Vagina (tissue), 2 donors: Measurements from ENCODE around the gene MYO7B. TPM values are rescaled to one million over a fixed set of nuclear protein-coding genes. Genes with fewer than 3 reads are reported as not detected.

Source experiments
- DNase-seq, 2 donors: peaks; one replicate each; pipeline ENCODE4 v3.0.0-alpha.2; 2017; ENCODE audit errors: extremely low spot score in 2 of 2
- H3K27ac ChIP-seq: fragments of 200-600 bp; sonication (generic); one replicate; pipeline ENCODE4 v1.5.1; 2019
- H3K27me3 ChIP-seq: fragments of 200-600 bp; sonication (generic); one replicate; pipeline ENCODE4 v1.5.1; 2019
- H3K36me3 ChIP-seq, 2 donors: fragments of 200-600 bp; sonication (generic); one replicate each; pipeline ENCODE4 v1.5.1; 2017 to 2019
- H3K4me1 ChIP-seq: fragments of 200-600 bp; sonication (generic); one replicate; pipeline ENCODE4 v1.5.1; 2019
- H3K4me3 ChIP-seq, 2 donors: fragments of 200-600 bp; sonication (generic); 1 replicate in 1 of 2; 2 replicates in 1 of 2; pipeline ENCODE4 v1.5.1; 2016 to 2019
- H3K9me3 ChIP-seq: fragments of 200-600 bp; sonication (generic); one replicate; pipeline ENCODE4 v1.5.1; 2019
- POLR2A ChIP-seq, 2 donors: fragments of 450-650 bp; IDR thresholded peaks; one replicate each; pipeline ENCODE4 v1.6.1; 2017; ENCODE audit warnings: antibody characterized with exemption in 2 of 2, mild to moderate bottlenecking in 2 of 2, moderate library complexity in 2 of 2
- POLR2AphosphoS5 ChIP-seq, 2 donors: sonication (generic); formaldehyde crosslinking; IDR thresholded peaks; one replicate each; pipeline ENCODE4 v1.9.0; 2017; ENCODE audit warnings: antibody characterized with exemption in 2 of 2, mild to moderate bottlenecking in 2 of 2, low read depth in 1 of 2; ENCODE audit not compliant: insufficient read depth in 1 of 2
- intact Hi-C: fragments of 100-400 bp; cut with DNase I; formaldehyde crosslinking; loops from one replicate; pipeline ENCODE4 v1.15.1; 2023
- total RNA-seq: library from RNA; depleted of rRNA; stranded (reverse); fragments of >200 nt; gene quantifications from one replicate; pipeline ENCODE4 v1.2.3, GENCODE V29; 2016
- TF ChIP-seq, protein P1 (sequence below), 3 experiments: fragments of 450-650 bp in 2 of 3; fragments of 200-600 bp in 1 of 3; sonication (generic) in 1 of 3; IDR thresholded peaks; one replicate each; pipeline ENCODE4 v1.5.1; 2017 to 2019; ENCODE audit warnings: antibody characterized with exemption in 3 of 3, mild to moderate bottlenecking in 2 of 3, moderate library complexity in 2 of 3

MYO7B gene
- total RNA-seq, 1 donor from 2014 or later, result not detected

DNA sequence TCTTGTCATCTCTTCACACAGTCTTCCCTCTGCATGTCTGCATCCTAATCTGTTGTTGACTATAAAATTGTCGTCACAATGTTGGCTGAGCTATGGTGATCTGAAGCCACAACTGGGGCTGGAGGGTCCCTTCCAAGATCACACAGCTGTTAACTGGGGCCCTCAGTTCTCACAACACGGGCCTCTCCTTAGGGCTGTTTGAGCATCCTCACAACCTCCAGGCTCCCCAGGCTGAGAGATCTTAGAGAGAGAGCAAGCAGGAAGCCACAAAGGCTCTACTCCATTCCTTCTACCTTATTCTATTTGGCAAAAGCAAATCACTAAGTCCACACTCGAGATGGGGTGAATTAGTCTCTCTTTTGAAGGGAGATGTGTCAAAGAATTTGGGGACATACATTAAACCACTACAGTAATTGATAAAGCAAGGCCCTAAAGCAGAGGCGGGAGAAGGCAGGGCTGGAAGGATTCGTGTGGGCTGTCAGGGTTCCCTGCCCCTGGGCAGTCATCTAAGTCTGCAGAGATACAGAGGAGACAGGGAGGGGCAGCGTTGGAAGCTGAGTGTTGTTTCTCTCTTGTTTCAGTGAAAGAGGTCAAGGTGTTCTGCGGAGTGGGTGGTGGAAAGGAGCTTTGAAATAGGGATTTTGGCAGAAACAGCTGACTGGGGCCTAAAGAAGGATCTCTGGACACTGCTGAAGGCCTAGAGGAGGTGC, 15.9 kb downstream of the MYO7B start:
- DNase-seq, result peak; percentile 40 to 56
- TF ChIP-seq, protein P1, sequence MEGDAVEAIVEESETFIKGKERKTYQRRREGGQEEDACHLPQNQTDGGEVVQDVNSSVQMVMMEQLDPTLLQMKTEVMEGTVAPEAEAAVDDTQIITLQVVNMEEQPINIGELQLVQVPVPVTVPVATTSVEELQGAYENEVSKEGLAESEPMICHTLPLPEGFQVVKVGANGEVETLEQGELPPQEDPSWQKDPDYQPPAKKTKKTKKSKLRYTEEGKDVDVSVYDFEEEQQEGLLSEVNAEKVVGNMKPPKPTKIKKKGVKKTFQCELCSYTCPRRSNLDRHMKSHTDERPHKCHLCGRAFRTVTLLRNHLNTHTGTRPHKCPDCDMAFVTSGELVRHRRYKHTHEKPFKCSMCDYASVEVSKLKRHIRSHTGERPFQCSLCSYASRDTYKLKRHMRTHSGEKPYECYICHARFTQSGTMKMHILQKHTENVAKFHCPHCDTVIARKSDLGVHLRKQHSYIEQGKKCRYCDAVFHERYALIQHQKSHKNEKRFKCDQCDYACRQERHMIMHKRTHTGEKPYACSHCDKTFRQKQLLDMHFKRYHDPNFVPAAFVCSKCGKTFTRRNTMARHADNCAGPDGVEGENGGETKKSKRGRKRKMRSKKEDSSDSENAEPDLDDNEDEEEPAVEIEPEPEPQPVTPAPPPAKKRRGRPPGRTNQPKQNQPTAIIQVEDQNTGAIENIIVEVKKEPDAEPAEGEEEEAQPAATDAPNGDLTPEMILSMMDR (IDR thresholded peaks at IDR 0.05), result no peak
- no peak for TF ChIP-seq POLR2AphosphoS5 (IDR thresholded peaks at IDR 0.05; ENCODE audit: insufficient read depth in 1 of 2, low read depth in 1 of 2)
- TF ChIP-seq POLR2A (IDR thresholded peaks at IDR 0.05), result no peak
- Histone ChIP-seq H3K9me3 (no peaks in the 10 kb centered on the region), H3K36me3 (no peaks in the 10 kb centered on the region), H3K27ac (no peak overlapping the region), H3K4me1 (no peaks in the 10 kb centered on the region), H3K4me3 (no peak overlapping the region), H3K27me3 (no peaks in the 10 kb centered on the region)
- intact Hi-C loops, result no loop called here

GRCh38 chr2:127552336-127552735, 16.9 kb downstream of the MYO7B start:
- TF ChIP-seq, protein P1 (IDR thresholded peaks at IDR 0.05), result no peak
- TF ChIP-seq POLR2A (IDR thresholded peaks at IDR 0.05) (no peak), POLR2AphosphoS5 (IDR thresholded peaks at IDR 0.05; ENCODE audit: insufficient read depth in 1 of 2, low read depth in 1 of 2) (no peak)
- H3K27ac ChIP-seq, result no peak overlapping the region

DNA sequence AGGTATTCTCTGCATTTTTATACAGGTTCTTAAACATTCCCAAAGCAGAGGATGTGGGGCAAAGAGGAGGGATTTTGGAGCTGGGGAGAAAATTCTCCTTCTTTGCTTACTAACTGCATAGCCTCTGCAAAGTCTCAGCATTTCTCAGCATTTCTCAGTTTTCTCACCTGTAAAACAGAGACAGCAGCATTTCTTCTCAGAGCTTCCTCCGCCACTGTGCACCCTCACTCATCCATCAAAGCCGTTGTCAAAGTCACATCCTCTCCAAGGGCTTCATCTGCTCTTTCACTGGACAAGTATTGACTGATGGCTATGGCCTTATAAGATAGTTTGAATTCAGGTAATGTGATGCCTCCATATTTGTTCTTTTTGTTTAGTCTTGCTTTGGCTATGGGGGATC, 17.4 kb downstream of the MYO7B start:
- no peaks in the 10 kb centered on the region for H3K36me3 ChIP-seq
- no peak overlapping the region for H3K27ac ChIP-seq
- DNase-seq, result peak; percentile 34 to 52
- H3K4me3 ChIP-seq, result no peak overlapping the region
- H3K4me1 ChIP-seq, result no peaks in the 10 kb centered on the region
- TF ChIP-seq POLR2AphosphoS5 (IDR thresholded peaks at IDR 0.05; ENCODE audit: insufficient read depth in 1 of 2, low read depth in 1 of 2) (no peak), POLR2A (IDR thresholded peaks at IDR 0.05) (no peak)
- TF ChIP-seq, protein P1 (IDR thresholded peaks at IDR 0.05), result no peak
- intact Hi-C loops, result no loop called here
- H3K9me3 ChIP-seq, result no peaks in the 10 kb centered on the region
- H3K27me3 ChIP-seq, result no peaks in the 10 kb centered on the region

More at GRCh38 chr2:127552336-127552735, 16.9 kb downstream of the MYO7B start:
- Histone ChIP-seq H3K27me3 (no peaks in the 10 kb centered on the region), H3K36me3 (no peaks in the 10 kb centered on the region), H3K4me1 (no peaks in the 10 kb centered on the region), H3K4me3 (no peak overlapping the region), H3K9me3 (no peaks in the 10 kb centered on the region)
- intact Hi-C loops, result no loop called here
- DNase-seq, result peak; percentile 70

DNA sequence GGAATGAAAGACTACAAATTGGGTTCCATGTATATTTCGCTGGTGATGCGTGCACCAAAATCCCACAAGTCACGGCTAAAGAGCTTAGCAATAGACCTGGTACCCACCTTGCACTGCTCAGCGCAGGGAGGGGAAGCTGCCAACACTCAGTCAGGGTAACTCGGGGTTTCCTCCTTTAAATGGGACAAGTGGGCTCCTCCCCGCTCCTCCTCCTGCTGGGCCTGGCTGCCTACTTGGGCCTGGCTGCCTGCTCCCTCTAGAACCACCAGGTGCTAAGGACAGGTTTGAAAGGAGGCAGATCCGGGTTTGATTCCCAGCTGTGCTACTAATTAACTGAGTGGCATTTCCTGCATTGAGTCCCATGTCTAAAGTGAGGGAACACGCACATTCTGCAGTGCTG, 23.4 kb downstream of the MYO7B start:
- Histone ChIP-seq H3K4me3 (no peak overlapping the region), H3K4me1 (no peaks in the 10 kb centered on the region), H3K27me3 (no peaks in the 10 kb centered on the region), H3K36me3 (no peaks in the 10 kb centered on the region), H3K27ac (no peak overlapping the region), H3K9me3 (no peaks in the 10 kb centered on the region)
- peak; percentile 58 to 80 for DNase-seq
- intact Hi-C loops, result no loop called here
- no peak for TF ChIP-seq POLR2AphosphoS5 (IDR thresholded peaks at IDR 0.05; ENCODE audit: insufficient read depth in 1 of 2, low read depth in 1 of 2)
- TF ChIP-seq, protein P1 (IDR thresholded peaks at IDR 0.05), result no peak

DNA sequence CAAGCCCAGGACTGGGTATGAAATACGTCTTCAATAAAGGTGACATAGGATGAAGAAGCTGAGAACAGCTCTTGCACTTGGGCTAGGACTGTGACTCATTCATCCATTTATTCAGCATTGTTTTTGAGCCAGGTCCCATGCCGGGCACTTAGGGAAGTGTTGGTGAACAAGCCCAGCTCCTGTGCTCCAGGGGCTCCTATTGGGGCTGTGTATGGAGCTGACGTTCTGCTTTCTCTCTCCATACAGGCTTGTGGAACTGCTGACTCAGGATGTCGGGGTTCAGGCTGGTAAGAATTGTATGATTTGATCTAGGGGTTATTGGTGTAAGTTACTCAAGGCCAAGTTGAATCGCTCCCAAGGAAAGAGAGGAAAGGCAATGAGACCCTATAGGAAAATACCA, 24.0 kb downstream of the MYO7B start:
- no peaks in the 10 kb centered on the region for H3K27me3 ChIP-seq
- H3K4me1 ChIP-seq, result no peaks in the 10 kb centered on the region
- H3K9me3 ChIP-seq, result no peaks in the 10 kb centered on the region
- peak; percentile 47 to 58 for DNase-seq
- no peaks in the 10 kb centered on the region for H3K36me3 ChIP-seq
- H3K4me3 ChIP-seq, result no peak overlapping the region
- no peak overlapping the region for H3K27ac ChIP-seq
- intact Hi-C loops, result no loop called here
- TF ChIP-seq POLR2AphosphoS5 (IDR thresholded peaks at IDR 0.05; ENCODE audit: insufficient read depth in 1 of 2, low read depth in 1 of 2) (no peak), POLR2A (IDR thresholded peaks at IDR 0.05) (no peak)
- TF ChIP-seq, protein P1 (IDR thresholded peaks at IDR 0.05), result no peak
